ENCODE data around the gene UST.

UST gene

DNA sequence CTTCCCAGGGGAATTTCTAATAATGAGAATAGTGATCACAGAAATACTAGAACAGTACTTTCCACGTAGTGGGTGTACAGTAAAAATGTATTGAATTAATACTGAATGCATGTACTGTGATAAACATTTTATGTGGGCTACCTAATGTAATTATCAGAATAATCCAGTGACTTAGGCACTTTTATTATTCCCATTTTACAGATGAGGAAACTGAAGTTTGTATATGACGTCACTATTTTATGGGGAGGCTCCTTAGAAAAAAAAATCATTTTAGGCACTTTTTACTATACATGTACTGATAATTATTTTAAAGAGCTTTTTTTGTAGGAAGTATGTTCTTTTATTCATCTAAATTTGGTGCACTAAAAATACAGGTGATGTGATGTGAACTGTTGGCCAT, 295.1 kb downstream of the UST start:
- DNase-seq (ENCODE audit: low read depth), result no peak

GRCh38 chr6:149043476-149044130, 296.8 kb downstream of the UST start:
- no peak for DNase-seq (ENCODE audit: low read depth)

GRCh38 chr6:149044528-149044927, 297.7 kb downstream of the UST start:
- DNase-seq (ENCODE audit: low read depth), result no peak

DNA sequence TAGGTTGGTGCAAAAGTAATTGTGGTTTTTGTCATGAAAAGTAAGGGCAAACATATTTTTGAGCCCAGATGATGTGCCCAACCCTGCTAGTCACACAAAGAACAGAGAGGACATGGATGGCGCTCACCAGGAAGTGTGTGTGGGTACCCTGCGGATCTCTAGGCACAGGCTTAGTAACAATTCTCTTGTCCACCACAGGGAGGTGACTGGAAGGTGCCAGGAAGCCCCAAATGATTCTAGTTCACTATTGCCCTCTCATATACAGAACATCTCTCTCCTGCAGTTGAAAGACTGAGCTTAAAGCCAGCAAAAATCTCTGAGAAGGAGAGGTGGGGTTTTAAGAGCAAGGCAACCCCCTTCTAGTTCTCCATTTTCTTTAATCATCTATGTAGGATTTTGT, 298.6 kb downstream of the UST start:
- DNase-seq (ENCODE audit: low read depth), result no peak

- DNase-seq (ENCODE audit: low read depth), result no peak
Measured at GRCh38 chr6:149046164-149046821, 299.5 kb downstream of the UST start.

DNA sequence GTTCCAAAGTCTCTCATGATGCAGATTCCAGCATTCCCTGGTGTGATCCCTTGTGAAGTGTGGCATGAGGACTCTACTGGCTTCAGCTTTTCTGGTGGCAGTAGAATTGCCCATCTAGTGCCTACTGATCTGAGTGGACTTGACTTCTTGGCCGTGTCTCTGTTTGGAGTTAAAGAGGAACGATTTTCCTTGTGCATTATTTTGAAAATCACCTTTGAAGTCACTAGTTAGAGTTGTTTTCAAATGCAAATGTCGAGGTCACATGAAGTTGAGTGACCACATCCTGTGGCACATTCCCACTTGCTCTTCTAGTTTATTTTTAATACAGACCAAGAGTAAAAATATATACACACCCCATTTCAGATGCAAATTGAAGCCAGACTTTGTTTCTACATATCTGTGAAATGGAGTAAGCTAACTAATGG, 300.0 kb downstream of the UST start:
- no peak for DNase-seq (ENCODE audit: low read depth)

GRCh38 chr6:149049230-149049629, 302.4 kb downstream of the UST start:
- peak; percentile 28 for DNase-seq (ENCODE audit: low read depth)

- no peak for DNase-seq (ENCODE audit: low read depth)
Measured at GRCh38 chr6:149050160-149050559, 303.3 kb downstream of the UST start.

- DNase-seq (ENCODE audit: low read depth), result no peak
Measured at GRCh38 chr6:149052350-149053106, 305.7 kb downstream of the UST start.

DNA sequence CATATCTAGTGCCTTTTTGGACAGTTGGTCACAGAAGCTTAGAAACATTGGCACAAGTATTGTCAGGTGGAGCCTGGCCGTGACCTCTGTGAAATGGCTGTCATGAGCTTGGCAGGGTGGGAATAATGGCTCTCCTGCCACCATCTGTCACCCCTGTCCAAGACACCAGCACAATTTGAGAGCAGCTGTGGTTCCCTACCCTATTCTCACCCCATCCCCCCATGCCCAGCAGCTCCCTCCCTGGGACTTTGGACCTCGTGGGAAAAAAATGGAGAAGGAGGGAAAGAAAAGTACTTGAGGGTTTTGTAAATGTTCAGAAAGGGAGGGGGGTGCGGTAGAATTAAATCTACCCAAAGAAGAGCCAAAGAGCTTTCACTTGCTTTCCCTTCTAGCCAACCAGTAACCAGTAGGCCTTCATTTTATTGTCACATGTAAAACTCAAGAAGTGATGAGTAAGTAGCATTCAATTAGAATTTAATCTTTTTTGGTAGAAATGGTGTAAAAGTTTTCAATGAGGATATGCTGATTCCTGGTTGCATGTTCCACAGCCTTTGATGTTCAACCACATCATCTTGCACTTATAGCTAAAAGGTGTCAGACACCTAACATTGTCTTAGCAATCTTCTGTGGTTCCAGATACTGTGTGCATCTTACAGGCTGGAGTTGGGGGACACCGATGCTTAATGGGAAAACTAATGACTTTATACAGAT, 307.2 kb downstream of the UST start:
- no peak for DNase-seq (ENCODE audit: low read depth)

GRCh38 chr6:149054559-149055194, 307.8 kb downstream of the UST start:
- no peak for DNase-seq (ENCODE audit: low read depth)

- DNase-seq (ENCODE audit: low read depth), result no peak
Measured at GRCh38 chr6:149055195-149055899, 308.5 kb downstream of the UST start.

GRCh38 chr6:149056777-149057463, 310.1 kb downstream of the UST start:
- DNase-seq (ENCODE audit: low read depth), result no peak

DNA sequence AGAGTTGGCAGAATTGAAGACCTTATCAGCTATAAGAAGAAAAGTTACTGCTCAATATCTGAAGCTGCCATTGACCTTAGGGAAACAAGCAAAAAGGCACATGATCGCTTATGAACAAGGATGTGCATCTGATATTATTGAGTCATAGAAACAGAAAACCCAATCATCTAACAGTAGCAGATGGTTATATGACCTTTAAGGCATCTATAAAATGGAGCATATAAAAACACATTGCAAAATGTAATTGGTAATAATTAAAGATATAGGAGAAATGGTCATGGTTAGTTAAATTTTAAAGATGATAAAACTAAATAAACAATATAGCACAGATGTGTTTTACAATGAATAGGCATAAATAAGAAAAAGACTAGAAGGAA, 310.6 kb downstream of the UST start:
- DNase-seq (ENCODE audit: low read depth), result no peak

- no peak for DNase-seq (ENCODE audit: low read depth)
Measured at GRCh38 chr6:149059557-149059956, 312.7 kb downstream of the UST start.

DNA sequence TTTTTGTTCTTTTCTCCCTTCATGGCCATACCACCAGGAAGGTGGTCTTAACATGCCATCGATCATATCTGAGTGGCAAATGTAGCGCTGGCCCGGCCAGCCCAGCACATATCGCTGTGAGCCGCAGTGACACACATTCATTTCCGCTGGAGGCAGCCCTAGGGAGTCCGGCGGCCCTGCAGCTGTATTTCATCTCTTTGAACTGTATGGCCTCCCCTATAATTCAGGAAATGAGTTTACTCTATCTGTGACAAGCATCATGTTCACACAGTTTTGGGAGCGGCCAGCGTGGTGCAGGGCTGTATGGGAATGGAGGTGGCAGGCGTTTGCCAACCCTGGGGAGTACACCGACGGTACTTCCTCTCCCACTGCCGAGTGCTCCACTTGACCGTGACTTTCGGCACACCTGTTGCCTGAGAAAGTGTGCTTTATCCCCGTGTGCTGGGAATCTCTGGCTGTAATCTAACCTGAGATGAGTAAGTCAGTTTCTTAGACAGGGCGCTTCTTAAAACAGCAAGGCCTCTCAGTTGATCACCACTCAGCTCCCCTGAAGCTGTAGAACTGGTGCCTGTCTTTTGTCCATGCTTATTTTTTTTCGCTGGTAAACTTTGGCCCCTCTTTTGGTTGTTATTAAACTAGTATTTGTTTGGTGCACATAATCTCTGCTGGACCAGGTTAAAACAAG, 313.6 kb downstream of the UST start:
- DNase-seq (ENCODE audit: low read depth), result no peak

GRCh38 chr6:149060985-149061760, 314.3 kb downstream of the UST start:
- DNase-seq (ENCODE audit: low read depth), result no peak

- no peak for DNase-seq (ENCODE audit: low read depth)
Measured at GRCh38 chr6:149061930-149062329, 315.1 kb downstream of the UST start.

- no peak for DNase-seq (ENCODE audit: low read depth)
Measured at GRCh38 chr6:149062653-149063348, 316.0 kb downstream of the UST start.
